HG02973 (cell line): Measurements from ENCODE around the gene ARIH2.

Source experiments
- ATAC-seq: cut with Tn5 transposase; IDR thresholded peaks from one replicate; pipeline ENCODE4 v1.9.1; 2021; ENCODE audit warnings: moderate library complexity; ENCODE audit not compliant: unreplicated experiment

Gene ARIH2

DNA sequence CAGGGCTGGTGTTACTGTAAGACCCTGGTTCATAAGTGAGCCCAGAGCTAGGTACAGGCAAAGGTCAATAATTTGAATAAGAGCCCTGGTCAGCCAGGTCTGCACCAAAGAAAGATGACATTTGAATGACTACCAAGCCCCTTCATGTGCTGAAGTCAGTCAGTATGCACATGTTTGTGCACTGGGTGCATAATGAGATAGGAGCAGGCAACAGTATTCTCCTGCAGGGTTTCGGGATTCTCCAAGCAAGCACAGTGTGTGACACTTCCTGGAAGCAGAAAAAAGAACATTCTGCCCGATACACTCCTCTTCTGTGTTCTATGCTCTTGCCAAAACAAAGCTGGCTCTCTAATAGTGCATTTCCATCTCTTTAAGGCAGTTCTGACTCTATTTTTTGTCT is 116.0 kb downstream of the ARIH2 start:
- no peak for ATAC-seq

GRCh38 chr3:49035281-49035680 is 116.6 kb downstream of the ARIH2 start:
- no peak for ATAC-seq
